Epidermal melanocyte (primary cell): ENCODE data around the gene IRS2.
"Not testable (repeated sequence)": the region's sequence is repeated elsewhere in the genome, so short reads cannot be mapped to it uniquely, and the experiment has no call there.

Source experiments
- DNase-seq: peaks from one replicate; pipeline ENCODE4 v3.0.0; 2011; ENCODE audit warnings: low spot score; ENCODE audit not compliant: insufficient read length

Gene IRS2, protein sequence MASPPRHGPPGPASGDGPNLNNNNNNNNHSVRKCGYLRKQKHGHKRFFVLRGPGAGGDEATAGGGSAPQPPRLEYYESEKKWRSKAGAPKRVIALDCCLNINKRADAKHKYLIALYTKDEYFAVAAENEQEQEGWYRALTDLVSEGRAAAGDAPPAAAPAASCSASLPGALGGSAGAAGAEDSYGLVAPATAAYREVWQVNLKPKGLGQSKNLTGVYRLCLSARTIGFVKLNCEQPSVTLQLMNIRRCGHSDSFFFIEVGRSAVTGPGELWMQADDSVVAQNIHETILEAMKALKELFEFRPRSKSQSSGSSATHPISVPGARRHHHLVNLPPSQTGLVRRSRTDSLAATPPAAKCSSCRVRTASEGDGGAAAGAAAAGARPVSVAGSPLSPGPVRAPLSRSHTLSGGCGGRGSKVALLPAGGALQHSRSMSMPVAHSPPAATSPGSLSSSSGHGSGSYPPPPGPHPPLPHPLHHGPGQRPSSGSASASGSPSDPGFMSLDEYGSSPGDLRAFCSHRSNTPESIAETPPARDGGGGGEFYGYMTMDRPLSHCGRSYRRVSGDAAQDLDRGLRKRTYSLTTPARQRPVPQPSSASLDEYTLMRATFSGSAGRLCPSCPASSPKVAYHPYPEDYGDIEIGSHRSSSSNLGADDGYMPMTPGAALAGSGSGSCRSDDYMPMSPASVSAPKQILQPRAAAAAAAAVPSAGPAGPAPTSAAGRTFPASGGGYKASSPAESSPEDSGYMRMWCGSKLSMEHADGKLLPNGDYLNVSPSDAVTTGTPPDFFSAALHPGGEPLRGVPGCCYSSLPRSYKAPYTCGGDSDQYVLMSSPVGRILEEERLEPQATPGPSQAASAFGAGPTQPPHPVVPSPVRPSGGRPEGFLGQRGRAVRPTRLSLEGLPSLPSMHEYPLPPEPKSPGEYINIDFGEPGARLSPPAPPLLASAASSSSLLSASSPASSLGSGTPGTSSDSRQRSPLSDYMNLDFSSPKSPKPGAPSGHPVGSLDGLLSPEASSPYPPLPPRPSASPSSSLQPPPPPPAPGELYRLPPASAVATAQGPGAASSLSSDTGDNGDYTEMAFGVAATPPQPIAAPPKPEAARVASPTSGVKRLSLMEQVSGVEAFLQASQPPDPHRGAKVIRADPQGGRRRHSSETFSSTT (N-terminal part only)

DNA sequence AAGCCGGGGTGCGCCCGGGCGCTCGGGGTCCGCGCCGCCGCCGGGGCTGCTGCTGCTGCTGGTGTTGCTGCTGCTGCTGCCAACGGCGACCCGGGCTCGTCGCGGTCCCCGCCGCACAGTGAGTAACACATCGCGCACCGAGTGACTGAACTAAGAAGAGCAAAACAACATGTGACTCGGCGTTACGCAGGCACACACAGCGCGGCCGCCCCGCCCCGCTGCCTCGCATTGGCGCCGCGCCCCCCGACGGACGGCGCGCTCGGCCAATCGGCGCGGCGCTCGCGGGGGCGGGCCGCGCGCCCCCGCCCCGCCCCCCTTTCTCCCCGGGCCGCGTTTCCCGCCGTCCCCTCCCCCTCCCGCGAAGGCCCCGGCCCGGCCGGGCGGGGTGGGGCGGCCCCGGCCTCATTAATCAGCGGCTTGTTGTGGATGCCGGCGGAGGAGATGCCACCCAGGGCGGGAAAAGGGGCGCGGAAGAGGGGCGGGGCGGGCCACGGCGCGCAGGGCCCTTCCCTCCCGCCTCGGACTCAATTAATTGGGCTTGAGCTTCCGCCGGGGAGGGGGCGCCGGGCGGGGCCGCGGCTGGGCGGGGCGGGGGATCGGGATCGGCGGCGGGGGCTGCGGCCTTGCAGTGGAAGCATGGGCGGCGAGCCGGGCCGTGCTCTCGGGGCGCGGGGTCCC lies at the start of gene IRS2:
IRS2 (minus strand) TSS at position 127 of the 678 bp plus-strand sequence. CDS start 530 bp downstream, outside the sequence.
- DNase-seq: peak; percentile 78

DNA sequence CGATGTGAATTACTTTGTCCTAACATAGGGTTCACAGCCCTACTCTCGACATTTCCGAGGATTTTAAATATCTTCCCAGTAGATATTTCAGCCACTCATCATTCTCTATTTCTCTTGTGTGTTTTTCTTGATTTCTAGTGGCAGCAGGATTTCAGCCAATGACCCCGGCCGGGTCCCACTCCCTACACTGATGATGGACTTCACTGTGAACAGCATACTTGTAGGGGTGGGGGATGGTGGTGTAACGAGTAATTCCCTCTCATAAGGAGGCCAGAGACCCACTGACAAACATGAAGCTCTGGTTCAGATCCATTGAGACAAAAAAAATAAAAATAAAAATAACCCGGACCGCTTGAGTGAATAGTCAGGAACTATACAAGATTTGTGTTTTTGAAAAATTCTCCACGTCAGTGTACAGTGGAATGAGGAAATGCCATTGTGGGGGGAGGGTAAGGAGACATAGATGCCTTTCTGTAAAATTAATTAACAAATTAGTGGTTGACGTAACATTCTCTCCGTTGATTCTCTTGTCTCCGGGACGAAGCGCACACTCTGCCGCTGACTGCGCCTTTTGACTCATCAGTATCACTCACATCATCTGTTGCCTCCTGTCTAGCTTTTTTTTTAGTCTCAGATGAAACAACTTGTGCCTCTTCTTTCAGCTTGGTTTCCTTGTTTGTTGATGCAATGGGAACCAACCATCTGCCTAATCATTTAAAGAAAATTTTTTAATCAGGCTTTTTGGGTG lies 48.8 kb upstream of the IRS2 start:
- DNase-seq: no peak

DNA sequence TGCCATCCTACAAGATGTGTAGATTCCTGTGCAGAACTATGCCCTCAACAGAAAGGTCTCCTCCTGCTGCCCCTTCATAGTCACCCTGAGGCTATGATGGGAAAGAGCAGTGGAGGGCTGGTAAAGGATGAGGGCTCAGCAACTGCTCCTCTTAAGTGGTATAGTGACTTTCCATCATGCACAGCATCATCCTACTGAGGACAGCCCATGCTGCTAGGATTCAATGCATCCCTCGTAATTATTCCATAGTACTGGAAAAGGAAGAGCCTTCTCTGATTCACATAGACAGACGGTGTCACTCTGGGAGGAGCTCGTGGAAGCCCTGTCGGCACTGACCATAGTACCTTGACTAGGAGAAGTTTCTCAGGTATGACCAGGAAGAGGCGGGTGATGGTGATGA lies 47.6 kb upstream of the IRS2 start:
- no peak for DNase-seq

GRCh38 chr13:109833071-109833470 lies 46.7 kb upstream of the IRS2 start:
- DNase-seq: no peak

GRCh38 chr13:109828591-109829316 lies 42.4 kb upstream of the IRS2 start:
- DNase-seq: not testable (repeated sequence)

DNA sequence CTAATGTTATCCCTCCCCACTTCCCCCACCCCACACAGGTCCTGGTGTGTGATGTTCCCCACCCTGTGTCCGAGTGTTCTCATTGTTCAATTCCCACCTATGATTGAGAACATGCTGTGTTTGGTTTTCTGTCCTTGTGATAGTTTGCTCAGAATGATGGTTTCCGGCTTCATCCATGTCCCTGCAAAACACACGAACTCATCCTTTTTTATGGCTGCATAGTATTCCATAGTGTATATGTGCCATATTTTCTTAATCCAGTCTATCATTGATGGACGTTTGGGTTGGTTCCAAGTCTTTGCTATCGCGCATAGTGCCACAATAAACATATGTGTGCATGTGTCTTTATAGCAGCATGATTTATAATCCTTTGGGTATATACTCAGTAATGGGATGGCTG lies 36.8 kb upstream of the IRS2 start:
- DNase-seq: not testable (repeated sequence)

DNA sequence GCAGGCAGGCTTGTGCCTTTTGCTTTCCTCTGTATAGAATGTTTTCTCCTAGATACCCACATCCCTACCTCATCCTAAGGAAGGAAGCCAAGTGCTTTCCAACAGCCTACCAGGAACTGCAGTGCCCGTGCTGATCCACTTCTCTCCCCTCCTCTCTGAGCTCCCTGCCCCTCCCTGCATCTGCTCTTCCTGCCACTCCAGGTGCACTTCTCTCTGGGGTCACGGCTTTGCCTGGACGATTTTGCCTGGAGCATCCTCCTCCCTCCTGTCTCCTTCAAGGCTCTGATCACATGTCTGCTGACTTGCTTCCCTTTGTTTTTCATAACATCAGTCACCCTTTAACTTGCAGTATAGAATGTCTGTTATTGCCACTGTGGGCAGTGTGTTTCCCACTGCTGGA lies 34.7 kb upstream of the IRS2 start:
- no peak for DNase-seq

DNA sequence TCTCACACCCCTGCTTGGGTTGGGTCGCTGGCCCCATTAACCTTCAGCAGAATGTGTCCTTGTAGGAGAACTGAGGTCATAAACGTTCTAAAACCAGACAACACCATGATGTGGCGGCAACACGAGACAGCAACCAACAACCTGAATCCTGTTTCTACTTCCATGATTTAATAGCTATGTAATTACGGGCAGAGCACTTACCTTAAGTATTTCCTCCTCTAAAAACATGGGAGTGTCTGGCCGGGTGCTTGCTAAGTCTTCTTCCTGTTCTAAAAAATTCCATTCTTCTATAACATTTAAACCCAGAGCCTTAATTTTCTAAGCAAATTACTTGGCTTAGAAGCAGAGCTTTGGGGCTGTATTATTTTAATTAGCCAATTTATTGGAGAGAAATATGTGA lies 33.5 kb upstream of the IRS2 start:
- no peak for DNase-seq

DNA sequence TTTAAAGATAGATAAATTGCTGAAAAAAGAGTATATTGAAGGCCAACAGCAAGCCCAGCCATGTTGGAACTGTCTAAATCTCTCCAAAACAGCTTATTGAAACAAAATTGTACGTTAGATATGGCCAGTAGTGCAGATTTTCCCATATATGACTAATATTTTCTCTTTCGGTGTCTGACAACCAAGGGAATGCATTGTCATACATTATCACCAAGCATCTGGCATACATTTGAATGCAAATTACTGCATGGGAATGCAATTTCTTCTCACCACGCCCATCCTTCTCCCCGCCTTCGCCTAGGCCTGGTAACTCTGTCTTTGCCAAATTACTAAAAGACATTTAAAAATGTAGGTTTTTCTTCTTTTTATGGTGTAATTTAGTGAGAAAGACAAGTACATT lies 32.5 kb upstream of the IRS2 start:
- no peak for DNase-seq

- DNase-seq: no peak
Observed at GRCh38 chr13:109817591-109818535, 31.5 kb upstream of the IRS2 start.

- no peak for DNase-seq
Observed at GRCh38 chr13:109816808-109817203, 30.4 kb upstream of the IRS2 start.

DNA sequence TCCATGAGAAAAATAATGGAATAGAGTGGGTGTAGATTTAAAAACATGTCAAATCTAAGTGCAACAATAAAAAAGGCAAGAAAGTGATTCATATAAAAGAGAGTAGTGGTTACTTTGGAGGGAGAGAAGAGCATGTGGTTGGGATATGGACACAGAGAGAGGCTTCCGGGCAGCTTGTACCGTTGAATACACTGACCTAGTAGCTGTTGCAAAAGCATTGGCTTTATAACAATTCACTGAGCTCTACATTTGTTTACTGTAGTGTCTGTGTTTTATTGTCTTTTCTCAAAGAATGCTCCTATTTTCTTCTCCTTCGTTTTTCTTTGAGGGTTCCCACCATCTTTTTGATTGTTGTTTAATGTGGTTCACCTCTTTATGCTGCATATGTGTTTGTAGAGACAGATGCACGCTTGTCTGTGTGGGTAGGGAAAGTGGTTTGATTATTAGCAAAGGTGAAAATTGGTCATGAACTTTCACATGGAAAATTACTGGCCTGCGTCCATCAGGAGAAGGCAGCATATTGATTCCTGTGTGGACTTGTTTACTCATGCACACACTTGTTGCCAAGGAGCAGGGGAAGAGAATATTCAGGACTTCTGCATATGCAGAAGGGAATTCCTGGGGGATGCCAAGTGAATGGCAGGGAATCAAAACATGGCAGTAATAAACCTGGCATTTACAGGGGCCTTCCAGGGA lies 29.9 kb upstream of the IRS2 start:
- DNase-seq: no peak

DNA sequence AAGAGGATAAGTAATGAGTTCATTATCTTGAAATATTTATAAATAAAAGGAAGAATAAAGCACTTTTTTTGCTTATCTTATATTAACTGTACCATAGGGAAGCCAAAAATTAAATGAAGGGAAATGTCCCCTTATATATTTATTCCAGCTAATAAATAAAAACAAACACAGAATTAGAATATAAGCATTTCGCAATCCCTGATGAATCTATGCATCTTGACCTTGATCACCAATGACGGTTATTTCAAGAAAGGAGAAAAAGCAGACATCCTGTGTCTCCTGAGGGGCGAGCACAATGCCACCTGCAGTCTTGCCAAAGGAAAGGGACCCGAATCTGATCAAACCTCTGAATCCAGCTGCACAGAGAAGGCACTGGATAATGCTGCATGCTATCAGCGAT lies 29.3 kb upstream of the IRS2 start:
- no peak for DNase-seq

- DNase-seq: no peak
Observed at GRCh38 chr13:109813663-109814062, 27.3 kb upstream of the IRS2 start.

GRCh38 chr13:109812382-109812781 lies 26.0 kb upstream of the IRS2 start:
- DNase-seq: no peak

DNA sequence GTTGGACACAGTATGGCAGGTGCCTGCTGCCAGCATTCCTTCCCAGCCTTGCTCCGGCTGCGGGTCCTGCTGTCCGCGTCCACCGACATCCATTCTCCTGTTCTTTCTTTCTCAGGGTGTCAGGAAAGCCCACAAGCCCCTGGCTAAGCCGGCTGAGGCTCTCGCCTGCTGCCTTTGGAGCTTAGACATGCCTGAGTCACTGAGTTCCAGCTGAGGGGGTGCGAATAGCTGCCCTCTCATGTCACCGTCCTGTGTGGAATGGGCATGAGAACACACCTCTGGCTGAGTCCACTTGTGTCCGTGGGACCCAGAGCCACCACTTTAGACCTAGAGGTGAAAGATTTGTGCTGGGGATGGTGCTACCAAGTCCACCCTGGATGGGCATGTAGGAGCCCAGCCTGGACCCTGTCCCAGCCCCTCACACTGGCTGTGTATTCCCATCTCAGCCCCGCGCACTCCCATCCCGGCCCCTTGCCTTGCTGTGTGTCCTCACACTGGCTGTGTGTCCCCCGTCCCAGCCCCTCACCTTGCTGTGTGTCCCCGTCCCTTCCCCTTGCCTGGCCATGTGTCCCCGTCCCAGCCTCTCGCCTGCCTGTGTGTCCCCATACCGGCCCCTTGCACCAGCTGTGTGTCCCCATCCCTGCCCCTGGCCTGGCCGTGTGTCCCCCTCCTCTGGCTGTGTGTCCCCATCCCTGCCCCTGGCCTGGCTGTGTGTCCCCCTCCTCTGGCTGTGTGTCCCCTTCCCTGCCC lies 24.6 kb upstream of the IRS2 start:
- DNase-seq: no peak

- DNase-seq: no peak
Observed at GRCh38 chr13:109809216-109809932, 23.0 kb upstream of the IRS2 start.
